Measurements from ENCODE around the gene MTOR.
"Not testable (repeated sequence)": the region's sequence is repeated elsewhere in the genome, so short reads cannot be mapped to it uniquely, and the experiment has no call there.

DNA sequence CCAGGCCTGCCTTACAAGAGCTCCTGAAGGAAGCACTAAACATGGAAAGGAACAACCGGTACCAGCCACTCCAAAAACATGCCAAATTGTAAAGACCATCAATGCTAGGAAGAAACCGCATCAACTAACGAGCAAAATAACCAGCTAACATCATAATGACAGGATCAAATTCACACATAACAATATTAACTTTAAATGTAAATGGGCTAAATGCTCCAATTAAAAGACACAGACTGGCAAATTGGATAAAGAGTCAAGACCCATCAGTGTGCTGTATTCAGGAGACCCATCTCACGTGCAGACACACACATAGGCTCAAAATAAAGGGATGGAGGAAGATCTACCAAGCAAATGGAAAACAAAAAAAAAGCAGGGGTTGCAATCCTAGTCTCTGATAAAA lies 99.6 kb downstream of the MTOR start:
- TF ChIP-seq SIX5 (IDR thresholded peaks at IDR 0.05; ENCODE audit: low read depth, low read length, severe bottlenecking); SP1 (IDR thresholded peaks at IDR 0.05; ENCODE audit: low read depth, low read length); CREB1 (IDR thresholded peaks at IDR 0.05; ENCODE audit: low read depth); ZNF24 (IDR thresholded peaks at IDR 0.05); POLR2AphosphoS2 (IDR thresholded peaks at IDR 0.05; ENCODE audit: low read depth, low read length); IKZF1 (conservative IDR thresholded peaks at IDR 0.05); POLR2A (IDR thresholded peaks at IDR 0.05; ENCODE audit: low read depth, low read length): not testable (repeated sequence)
- TF ChIP-seq, protein P1, sequence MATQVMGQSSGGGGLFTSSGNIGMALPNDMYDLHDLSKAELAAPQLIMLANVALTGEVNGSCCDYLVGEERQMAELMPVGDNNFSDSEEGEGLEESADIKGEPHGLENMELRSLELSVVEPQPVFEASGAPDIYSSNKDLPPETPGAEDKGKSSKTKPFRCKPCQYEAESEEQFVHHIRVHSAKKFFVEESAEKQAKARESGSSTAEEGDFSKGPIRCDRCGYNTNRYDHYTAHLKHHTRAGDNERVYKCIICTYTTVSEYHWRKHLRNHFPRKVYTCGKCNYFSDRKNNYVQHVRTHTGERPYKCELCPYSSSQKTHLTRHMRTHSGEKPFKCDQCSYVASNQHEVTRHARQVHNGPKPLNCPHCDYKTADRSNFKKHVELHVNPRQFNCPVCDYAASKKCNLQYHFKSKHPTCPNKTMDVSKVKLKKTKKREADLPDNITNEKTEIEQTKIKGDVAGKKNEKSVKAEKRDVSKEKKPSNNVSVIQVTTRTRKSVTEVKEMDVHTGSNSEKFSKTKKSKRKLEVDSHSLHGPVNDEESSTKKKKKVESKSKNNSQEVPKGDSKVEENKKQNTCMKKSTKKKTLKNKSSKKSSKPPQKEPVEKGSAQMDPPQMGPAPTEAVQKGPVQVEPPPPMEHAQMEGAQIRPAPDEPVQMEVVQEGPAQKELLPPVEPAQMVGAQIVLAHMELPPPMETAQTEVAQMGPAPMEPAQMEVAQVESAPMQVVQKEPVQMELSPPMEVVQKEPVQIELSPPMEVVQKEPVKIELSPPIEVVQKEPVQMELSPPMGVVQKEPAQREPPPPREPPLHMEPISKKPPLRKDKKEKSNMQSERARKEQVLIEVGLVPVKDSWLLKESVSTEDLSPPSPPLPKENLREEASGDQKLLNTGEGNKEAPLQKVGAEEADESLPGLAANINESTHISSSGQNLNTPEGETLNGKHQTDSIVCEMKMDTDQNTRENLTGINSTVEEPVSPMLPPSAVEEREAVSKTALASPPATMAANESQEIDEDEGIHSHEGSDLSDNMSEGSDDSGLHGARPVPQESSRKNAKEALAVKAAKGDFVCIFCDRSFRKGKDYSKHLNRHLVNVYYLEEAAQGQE (IDR thresholded peaks at IDR 0.05; ENCODE audit: low read depth, low read length) = not testable (repeated sequence)
- TF ChIP-seq, protein P2, sequence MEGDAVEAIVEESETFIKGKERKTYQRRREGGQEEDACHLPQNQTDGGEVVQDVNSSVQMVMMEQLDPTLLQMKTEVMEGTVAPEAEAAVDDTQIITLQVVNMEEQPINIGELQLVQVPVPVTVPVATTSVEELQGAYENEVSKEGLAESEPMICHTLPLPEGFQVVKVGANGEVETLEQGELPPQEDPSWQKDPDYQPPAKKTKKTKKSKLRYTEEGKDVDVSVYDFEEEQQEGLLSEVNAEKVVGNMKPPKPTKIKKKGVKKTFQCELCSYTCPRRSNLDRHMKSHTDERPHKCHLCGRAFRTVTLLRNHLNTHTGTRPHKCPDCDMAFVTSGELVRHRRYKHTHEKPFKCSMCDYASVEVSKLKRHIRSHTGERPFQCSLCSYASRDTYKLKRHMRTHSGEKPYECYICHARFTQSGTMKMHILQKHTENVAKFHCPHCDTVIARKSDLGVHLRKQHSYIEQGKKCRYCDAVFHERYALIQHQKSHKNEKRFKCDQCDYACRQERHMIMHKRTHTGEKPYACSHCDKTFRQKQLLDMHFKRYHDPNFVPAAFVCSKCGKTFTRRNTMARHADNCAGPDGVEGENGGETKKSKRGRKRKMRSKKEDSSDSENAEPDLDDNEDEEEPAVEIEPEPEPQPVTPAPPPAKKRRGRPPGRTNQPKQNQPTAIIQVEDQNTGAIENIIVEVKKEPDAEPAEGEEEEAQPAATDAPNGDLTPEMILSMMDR (IDR thresholded peaks at IDR 0.05 in 2 of 3, conservative IDR thresholded peaks at IDR 0.05 in 1 of 3; ENCODE audit: control insufficient read depth in 2 of 3, extremely low read depth in 1 of 3, insufficient read depth in 1 of 3, low read depth in 3 of 3, low read length in 3 of 3) = not testable (repeated sequence)
